ENCODE measurements around the gene PHF14.
"Not testable (repeated sequence)": the region's sequence is repeated elsewhere in the genome, so short reads cannot be mapped to it uniquely, and the experiment has no call there.

PHF14 gene

GRCh38 chr7:10973061-10973941, at the start of gene PHF14:
PHF14 (plus strand) TSS chr7:10973872; CDS start chr7:10974324, 452 bp downstream.
- peak; percentile 99 for DNase-seq

GRCh38 chr7:10924370-10924769, 49.3 kb upstream of the PHF14 start:
- DNase-seq: no peak

- not testable (repeated sequence) for DNase-seq
Measured at GRCh38 chr7:10928203-10928602, 45.5 kb upstream of the PHF14 start.

GRCh38 chr7:10930551-10930950, 43.1 kb upstream of the PHF14 start:
- DNase-seq: no peak

GRCh38 chr7:10931161-10931560, 42.5 kb upstream of the PHF14 start:
- no peak for DNase-seq

- DNase-seq: no peak
Measured at GRCh38 chr7:10934292-10934691, 39.4 kb upstream of the PHF14 start.

- DNase-seq: no peak
Measured at GRCh38 chr7:10939237-10939910, 34.3 kb upstream of the PHF14 start.

- peak; percentile 92 for DNase-seq
Measured at GRCh38 chr7:10939911-10940703, 33.6 kb upstream of the PHF14 start.

GRCh38 chr7:10940704-10941355, 32.8 kb upstream of the PHF14 start:
- DNase-seq: peak; percentile 80

GRCh38 chr7:10950494-10950893, 23.2 kb upstream of the PHF14 start:
- no peak for DNase-seq

- DNase-seq: not testable (repeated sequence)
Measured at GRCh38 chr7:10950974-10951578, 22.6 kb upstream of the PHF14 start.

- DNase-seq: no peak
Measured at GRCh38 chr7:10952588-10952987, 21.1 kb upstream of the PHF14 start.

- not testable (repeated sequence) for DNase-seq
Measured at GRCh38 chr7:10953078-10953750, 20.5 kb upstream of the PHF14 start.

- DNase-seq: no peak
Measured at GRCh38 chr7:10956528-10956927, 17.1 kb upstream of the PHF14 start.

- not testable (repeated sequence) for DNase-seq
Measured at GRCh38 chr7:10960242-10960641, 13.4 kb upstream of the PHF14 start.

GRCh38 chr7:10965016-10965415, 8.7 kb upstream of the PHF14 start:
- not testable (repeated sequence) for DNase-seq

- no peak for DNase-seq
Measured at GRCh38 chr7:10972174-10972573, 1.5 kb upstream of the PHF14 start.

- peak; percentile 2 for DNase-seq
Measured at GRCh38 chr7:10973942-10974911, 555 bp downstream of the PHF14 start.

- DNase-seq: no peak
Measured at GRCh38 chr7:10977113-10977512, 3.4 kb downstream of the PHF14 start.

- DNase-seq: no peak
Measured at GRCh38 chr7:10981317-10981716, 7.6 kb downstream of the PHF14 start.

All from DMS153 (cell line).